NOMO-1 treated with DMSO at 0.1 percent for 48 hours (cell line): Measurements from ENCODE around the gene AQR.
"Not testable (repeated sequence)": the region's sequence is repeated elsewhere in the genome, so short reads cannot be mapped to it uniquely, and the experiment has no call there.

Experiments
- DNase-seq: peaks from one replicate; lab custom pipeline; 2025; ENCODE audit not compliant: unreplicated experiment; lab: John Stamatoyannopoulos, UW

Gene AQR

DNA sequence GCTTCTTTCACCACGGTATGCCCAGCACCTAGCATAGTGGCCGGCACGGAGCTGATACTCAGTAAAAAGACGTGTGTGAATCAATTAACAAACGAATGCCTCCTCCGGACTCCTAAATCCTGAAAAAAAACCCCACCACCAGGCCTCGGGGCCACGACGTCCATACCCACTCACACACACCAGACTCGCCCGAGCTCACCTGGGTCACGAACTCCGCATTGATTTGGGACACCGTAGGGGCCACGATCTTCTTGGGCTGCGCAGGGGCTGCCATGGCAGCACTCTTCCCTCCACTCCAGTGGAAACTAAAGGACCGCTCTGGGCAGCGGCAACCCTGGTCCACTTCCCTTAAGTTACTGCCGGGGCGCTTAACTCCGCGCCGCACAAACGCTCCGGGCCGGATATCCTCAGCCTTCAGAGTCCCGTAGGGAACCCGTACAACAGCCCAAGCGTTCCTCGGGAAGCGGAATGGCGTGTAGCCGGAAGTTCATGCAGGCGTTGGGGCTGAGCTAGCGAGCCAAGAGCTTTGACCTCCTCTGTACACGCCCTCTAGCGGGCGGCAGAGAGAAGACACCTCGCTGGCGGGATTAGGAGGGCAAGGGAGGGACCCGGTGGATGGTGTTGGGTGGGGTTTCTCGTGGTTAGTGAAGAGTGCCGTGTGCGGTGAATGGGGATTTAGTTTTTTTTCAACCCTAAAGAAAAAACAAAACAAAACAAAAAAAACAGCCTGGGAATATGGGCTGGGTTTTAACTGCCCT is at the start of gene AQR:
TSS of gene AQR (minus strand) at position 403 of the 758 bp plus-strand sequence. CDS start at position 274, 129 bp downstream.
- peak; percentile 98 for DNase-seq

GRCh38 chr15:35014241-35014640 is 44.7 kb upstream of the AQR start:
- no peak for DNase-seq

GRCh38 chr15:35013370-35013769 is 43.8 kb upstream of the AQR start:
- DNase-seq, result peak; percentile 16

GRCh38 chr15:35007397-35007796 is 37.9 kb upstream of the AQR start:
- no peak for DNase-seq

DNA sequence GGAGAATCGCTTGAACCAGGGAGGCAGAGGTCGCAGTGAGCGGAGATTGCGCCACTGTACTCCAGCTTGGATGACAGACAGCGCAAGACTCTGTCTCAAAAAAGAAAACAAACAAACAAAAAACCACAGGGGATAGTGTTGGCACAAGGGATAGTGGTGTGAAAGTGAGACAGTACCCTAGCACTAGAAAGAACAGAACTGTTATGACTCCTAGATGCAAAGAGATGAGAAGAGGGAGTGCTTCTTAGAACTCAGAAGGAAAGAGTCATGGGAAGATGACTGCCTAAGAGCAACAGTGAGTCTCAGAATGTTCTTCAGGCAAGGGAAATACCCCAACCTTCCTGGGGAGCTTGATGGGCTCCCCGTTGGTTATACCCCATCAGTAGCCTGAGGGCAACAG is 36.4 kb upstream of the AQR start:
- DNase-seq, result no peak

GRCh38 chr15:35003928-35004327 is 34.4 kb upstream of the AQR start:
- DNase-seq, result no peak

- DNase-seq, result no peak
These were observed 31.0 kb upstream of the AQR start for GRCh38 chr15:35000511-35000910.

DNA sequence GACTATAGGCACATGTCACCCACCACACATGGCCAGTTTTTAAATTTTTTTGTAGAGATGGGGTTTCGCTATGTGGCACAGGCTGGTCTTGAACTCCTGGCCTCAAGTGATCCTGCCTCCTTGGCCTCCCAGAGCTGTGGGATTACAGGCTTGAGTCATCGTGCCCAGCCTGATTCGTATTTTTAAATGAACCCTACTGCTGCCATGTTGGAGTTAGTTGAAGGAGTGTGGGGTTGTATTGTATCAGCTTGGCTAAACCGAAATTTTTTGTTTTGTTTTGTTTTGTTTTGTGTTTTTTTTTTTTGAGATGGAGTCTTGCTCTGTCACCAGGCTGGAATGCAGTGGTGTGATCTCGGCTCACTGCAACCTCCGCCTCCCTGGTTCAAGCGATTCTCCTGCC is 30.4 kb upstream of the AQR start:
- DNase-seq, result no peak

- no peak for DNase-seq
These were observed 25.4 kb upstream of the AQR start for GRCh38 chr15:34994925-34995324.

- no peak for DNase-seq
These were observed 24.3 kb upstream of the AQR start for GRCh38 chr15:34993877-34994276.

DNA sequence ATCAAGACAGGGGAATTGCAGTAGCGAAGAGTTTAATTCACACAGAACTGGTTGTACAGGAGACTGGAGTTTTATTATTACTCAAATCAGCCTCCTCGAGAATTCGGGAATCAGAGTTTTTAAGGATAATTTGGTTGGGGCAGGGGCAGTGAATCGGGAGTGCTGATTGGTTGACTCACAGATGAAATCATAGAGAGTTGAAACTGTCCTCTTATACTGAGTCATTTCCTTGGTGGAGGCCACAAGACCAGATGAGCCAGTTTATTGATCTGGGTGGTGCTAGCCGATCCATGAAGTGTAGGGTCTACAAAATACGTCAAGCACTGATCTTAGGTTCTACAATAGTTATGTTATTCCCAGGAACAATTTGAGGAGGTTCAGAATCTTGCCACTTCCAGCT is 23.9 kb upstream of the AQR start:
- no peak for DNase-seq

- DNase-seq, result peak; percentile 58
These were observed 18.7 kb upstream of the AQR start, which contains the start of gene ZNF770 for GRCh38 chr15:34988027-34988902. TSS of gene ZNF770 (minus strand) at chr15:34988287. CDS start at chr15:34983434, 4,853 bp downstream.

GRCh38 chr15:34987609-34988026 is 18.1 kb upstream of the AQR start:
- DNase-seq, result no peak

DNA sequence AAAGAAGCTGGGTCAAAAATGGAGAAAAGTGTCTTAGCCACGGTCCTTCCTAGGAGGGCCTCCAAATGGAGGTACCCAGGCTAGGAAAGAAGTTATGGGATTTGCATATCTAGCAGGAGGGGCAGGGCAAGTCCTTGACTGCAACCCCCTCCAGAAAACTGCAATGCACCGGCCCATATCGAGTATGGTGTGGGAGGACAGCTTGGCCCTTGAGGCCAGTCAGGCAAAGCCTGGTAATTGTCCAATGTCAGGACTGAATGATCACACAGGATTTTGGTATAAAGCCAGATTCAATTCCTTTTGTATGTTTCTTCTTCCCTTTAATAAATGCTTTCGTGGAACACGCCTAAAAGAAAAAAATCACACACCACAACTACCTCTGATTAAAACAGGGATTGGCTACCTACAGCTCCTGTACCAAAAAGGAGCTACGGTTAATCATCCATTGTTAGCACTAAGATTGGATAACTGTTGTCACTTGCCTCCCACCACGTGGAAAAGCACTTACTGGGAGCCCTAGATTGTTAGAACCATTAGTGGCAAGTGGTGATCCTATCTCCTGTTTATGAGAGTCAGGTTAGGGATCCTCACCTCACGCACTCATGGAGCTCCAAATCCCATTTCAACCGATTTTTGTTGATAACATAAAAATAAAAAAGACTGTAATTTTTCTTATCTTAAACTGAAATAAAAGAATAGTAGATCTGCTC is 17.4 kb upstream of the AQR start:
- no peak for DNase-seq

- no peak for DNase-seq
These were observed 16.8 kb upstream of the AQR start for GRCh38 chr15:34986326-34986725.

GRCh38 chr15:34984889-34985630 is 15.5 kb upstream of the AQR start:
- DNase-seq, result peak; percentile 46

DNA sequence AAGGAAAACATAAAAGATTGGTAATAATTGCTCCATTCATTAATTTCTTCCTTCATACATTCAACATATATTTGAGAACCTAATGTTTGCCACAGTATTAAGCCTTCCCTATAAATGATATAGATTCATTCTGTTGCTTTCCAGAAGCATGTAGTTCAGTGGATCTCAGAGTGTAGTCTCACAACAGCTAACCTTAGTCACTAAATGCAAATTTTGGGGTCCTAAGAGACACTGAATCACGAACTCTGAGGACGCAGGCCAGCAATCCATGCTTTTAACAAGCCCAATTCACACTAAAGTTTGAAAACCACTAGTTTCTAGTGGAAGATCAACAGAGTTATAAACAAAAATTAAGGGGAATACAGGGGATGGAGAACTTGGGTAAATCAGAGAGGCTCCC is 7.2 kb upstream of the AQR start:
- no peak for DNase-seq

GRCh38 chr15:34976073-34976472 is 6.5 kb upstream of the AQR start:
- no peak for DNase-seq

- DNase-seq, result no peak
These were observed 4.0 kb upstream of the AQR start for GRCh38 chr15:34973512-34973911.

GRCh38 chr15:34970098-34970643 is 629 bp upstream of the AQR start:
- not testable (repeated sequence) for DNase-seq
